GM19395 (cell line): ENCODE measurements around the gene NUPR1.
"Not testable (repeated sequence)": the region's sequence is repeated elsewhere in the genome, so short reads cannot be mapped to it uniquely, and the experiment has no call there.

Source experiments
- ATAC-seq: cut with Tn5 transposase; IDR thresholded peaks from one replicate; pipeline ENCODE4 v1.9.1; 2021; ENCODE audit warnings: mild to moderate bottlenecking, moderate library complexity; ENCODE audit not compliant: unreplicated experiment

Gene NUPR1

DNA sequence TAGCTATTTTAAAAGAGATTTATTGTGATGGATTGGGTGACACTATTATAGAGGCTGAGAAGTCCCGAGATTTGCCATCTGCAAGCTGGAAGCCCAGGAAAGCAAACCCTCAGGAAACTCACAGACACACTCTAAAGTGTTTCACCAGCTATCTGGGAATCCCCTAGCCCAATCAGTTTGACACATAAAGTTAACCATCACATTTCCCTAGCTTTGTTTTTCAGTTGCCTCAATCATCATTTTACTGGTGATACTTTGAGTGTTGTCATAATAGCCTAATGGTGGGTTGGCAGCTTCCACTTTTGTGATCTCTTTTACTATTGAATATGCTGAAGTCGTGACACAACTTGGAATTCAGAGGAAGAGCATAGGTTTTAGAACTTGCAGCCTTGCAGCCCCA, 16.8 kb upstream of the NUPR1 start:
- ATAC-seq = no peak

DNA sequence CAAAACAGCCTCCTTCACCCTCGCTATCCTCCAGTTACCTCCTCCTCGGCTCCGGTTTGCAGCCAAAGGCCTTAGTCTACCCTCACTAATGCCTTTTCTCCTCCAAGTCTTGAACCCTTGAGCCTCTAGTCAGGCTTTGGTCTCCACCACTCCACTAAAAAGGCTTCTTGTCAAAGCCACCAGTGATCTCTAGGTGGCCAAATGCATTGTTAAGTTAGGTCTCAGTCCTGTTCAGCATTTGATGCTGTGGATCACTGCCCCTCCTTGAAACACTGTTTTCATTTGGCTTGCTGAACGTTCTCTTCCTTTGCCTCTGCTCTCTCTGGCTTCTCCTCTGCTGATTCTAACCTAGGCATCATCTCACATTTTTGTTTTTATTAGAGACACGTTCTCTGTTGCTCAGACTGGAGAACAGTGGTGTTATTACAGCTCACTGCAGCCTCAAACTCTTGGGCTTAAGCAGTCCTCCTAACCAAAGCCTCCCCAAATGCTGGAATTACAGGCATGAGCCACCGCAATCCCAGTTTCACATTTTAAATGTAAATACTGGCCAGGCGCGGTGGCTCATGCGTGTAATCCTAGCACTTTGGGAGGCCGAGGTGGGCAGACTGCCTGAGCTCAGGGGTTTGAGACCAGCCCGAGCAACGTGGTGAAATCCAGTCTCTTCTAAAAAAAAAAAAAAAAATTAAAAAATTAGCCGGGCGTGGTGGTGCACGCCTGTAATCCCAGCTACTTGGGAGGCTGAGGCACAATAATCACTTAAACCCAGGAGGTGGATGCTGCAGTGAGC, 16.1 kb upstream of the NUPR1 start:
- ATAC-seq = no peak

DNA sequence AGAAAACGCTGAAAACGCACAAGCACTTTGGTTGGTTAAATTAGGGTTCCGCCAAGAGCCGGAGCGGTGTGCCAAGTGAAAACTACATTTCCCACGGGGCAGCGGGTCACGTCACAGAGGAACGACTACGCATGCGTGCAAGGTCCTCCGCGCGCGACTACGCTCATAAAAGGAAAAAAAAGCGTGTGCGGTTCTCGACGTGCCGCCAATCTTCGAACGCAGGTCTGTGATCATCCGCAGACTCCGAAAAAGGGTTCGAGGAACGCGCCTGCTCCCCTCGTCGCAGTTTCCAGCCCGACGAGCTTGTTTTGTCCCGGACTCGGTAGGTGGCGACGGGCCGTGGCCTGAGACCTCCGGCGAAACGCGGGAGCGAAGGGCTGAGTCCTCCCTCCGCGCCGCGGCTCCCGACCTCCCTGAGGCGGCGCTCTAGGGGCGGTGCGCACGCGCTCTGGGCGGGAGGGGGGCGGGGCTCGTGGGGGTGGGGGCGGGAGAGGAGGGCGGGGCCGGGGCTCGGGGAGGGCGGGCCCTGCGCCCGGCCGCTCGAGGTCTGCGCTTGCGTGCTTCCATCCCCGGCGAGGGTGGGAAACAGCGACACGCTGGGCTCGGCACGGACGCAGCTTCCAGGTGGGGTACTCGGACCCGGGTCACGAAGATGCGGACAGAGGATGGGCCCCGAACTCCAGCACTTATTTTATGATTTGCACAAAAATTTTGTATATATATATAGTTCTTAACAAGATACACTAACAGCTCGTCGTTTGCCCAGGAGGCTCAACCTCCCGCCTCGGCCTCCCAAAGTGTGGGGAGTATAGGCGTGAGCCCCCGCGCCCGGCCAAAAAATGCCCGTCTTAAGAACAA, 15.2 kb upstream of the NUPR1 start, which contains the start of gene SGF29:
Gene SGF29, plus strand, starts transcription at position 145 of the 858 bp plus-strand sequence. CDS start 27,150 bp downstream, outside the sequence.
- ATAC-seq = peak; percentile 79

DNA sequence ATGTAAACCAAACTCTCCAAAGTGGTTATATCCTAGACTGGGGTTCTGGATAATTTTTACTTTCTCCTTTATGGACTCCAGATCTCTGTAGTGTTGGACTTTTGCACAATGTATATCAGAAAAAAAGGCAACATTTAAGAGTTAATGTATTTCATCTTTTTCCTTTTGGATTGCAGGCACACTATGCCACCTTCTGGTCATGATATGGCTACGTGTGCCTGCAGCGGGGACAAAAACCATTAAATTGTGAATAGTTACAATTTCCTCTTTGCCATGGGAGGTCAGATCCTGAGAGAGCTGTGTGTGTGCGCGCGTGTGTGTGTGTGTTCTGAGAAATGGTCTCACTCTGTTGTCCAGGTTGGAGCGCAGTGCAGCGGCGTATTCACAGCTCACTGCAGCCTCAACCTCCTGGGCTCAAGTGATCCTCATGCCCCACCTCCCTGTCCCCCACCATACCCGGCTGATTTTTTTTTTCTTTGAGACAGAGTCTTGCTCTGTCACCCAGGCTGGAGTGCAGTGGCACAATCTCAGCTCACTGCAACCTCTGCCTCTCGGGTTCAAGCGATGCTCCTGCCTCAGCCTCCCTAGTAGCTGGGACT, 10.6 kb upstream of the NUPR1 start:
- ATAC-seq = no peak

DNA sequence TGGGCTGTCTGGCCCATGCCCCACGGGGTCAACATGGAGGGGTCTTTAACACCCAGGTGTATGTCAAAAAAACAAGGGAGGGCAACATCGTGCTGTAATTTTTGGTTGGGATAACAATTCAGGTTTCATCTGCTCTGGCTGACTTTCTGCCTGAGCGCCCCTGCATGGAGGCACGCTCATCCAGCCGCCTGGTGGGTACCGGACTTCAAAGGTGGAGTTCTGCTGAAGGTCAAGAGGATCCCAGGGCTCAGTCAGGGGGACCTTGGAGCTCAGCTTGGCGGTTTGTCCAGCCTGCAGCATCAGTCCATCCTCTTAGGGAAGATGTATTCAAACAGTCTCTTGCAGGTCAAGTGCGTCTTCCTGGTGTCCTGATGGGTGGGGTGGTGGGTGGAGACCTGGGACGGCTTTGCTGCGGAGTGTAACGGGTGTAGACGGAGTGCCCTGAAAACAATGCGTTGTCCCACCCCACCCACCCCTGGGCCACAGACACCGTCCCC, 9.6 kb upstream of the NUPR1 start:
- no peak for ATAC-seq

DNA sequence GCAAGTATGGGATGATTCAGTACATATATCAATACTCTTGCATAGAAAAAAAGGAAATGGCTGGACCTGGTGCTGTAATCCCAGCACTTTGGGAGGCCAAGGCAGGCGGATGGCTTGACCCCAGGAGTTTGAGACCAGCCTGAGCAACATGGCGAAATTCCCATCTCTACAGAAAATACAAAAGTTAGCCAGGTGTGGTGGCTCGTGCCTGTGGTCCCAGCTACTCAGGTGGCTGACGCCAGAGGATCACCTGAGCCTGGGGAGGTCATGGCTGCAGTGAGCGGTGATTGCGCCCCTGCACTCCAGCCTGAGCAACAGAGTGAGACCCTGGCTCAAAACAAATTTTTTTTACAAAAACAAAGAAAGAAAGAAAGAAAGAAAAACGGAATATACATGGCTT, 7.9 kb upstream of the NUPR1 start:
- no peak for ATAC-seq

DNA sequence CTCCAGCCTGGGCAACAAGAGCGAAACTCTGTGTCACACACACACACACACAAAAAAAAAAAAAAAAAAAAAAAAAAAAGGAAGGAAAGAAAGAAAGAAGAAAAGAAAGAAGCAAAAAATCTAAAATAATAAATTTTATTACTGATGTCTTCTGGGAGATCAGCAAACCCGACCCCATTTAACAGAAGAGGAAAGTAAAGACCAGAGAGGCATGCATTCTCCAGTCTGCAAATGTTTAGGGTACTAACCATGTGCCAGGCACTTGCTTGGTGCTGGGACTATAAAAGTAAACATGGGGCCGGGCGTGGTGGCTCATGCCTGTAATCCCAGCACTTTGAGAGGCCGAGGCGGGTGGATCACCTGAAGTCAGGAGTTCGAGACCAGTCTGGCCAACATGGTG, 7.2 kb upstream of the NUPR1 start:
- not testable (repeated sequence) for ATAC-seq

DNA sequence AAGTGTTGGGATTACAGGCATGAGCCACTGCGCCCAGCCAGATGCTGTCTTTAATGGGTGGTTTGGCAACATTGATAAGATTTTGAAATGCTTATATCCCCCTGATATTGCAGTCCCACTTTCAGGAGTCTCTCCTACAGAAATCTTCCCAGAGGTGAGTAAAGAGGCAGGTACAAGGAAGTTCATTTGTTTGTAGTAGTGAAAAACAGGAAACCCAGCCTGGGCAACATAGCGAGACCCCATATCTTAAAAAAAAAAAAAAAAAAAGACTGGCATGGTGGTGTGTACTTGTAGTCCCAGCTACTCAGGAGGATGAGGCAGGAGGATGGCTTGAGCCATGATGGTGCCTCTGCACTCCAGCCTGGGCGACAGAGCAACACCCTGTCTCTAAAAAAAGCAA, 6.2 kb upstream of the NUPR1 start:
- ATAC-seq = no peak

DNA sequence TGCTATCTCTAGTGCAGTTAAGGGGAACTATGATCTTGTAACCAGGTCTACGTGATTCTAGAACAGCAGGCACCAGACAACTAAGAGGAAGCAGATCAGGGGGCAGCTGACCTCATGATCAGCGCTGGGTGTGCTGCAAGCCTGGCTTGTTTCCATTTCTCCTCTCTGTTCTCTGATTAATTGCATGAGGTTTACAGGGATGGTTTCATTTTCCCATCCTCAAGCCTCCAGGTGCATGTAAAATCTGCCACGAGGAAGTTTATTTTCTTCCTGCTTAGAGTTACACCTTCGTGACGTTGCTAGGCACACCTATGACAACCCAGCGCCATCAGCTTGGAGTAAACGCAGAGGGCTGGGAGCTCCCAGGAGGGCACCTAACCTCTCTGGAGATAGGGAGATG, 4.3 kb upstream of the NUPR1 start:
- no peak for ATAC-seq

DNA sequence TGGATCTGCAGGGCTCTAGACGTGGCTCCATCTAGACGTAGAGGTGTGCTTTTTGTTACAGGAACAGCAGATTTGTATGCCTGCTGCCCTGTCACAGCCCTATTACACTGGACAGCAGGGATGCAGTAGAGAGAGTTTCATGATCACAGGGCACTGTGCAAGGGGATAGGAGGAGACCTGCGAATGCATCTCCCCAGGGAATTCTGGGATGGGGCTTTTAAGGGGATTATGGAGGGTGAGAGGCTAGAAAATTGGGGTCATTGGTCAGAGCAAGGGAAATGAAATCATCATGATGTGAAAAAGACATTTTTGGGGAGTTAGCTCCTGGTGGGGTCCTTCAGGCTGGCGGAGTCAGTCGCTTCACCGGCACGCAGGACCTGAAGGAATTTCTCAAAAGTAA, 3.9 kb upstream of the NUPR1 start:
- ATAC-seq = no peak

DNA sequence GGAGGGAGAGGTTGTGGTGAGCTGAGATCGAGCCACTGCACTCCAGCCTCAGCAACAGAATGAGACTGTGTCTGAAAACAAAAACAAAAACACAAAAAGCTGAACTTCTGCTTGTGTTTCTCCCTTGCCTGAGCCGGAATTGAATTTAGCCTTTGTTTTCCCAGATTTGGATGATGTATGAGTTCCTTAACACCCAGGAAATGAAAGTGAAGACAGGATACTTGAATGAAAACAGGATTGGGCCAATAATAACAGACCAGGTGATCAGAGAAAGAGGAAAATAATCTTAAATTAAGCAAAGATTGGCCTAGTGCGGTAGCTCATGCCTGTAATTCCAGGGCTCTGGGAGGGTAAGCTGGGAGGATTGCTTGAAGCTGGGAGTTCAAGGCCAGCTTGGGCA, 1.6 kb upstream of the NUPR1 start:
- no peak for ATAC-seq

DNA sequence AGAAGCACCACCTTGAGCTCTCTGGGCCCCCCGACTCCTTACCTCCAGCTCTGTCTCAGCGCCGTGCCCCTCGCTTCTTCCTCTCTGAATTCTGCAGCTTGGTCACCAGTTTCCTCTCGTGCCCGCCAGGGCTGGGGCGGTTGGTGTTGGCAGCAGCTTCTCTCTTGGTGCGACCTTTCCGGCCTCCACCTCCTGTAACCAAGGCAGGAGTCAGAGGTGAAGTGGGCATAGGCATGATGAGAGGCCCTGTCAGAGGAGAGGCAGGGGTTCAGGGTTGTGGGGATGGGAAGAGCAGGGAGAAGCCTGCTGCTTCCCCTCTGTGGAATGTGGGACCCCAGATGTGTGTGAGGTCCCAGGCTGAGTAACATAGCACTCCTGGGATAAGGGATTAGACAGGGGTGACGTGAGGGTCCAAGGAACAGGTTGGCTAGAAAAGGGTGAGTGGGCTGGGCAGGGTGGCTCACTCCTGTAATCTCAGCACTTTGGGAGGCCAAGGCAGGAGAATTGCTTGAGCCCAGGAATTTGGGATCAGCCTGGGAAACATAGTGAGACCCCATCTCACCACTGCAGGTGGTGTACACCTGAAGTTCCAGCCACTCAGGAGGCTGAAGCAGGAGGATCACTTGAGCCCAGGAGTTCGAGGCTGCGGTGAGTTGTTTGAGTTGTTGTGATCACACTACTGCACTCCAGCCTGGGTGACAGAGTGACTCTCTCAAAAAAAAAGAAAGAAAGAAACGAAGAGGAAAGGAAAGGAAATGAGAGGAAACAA, 626 bp downstream of the NUPR1 start:
- ATAC-seq = no peak

DNA sequence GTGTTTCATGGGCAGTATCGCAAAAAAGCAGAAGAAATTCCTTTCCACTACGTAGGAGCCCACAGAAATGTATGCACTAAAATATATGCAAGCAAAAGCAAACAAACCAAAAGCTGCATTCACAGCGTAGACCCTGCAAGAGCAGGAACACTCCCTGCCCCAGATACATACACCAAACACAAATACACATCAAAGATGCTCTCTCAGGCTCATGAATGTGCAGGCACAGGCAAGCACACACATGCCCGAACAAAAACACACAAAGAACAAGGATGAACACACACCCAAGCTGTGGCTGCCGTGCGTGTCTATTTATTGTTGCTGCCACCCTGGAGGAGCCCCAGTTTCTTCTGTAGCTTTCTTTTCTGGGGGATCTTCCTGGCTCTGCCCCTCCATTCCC, 1.7 kb downstream of the NUPR1 start:
- no peak for ATAC-seq

DNA sequence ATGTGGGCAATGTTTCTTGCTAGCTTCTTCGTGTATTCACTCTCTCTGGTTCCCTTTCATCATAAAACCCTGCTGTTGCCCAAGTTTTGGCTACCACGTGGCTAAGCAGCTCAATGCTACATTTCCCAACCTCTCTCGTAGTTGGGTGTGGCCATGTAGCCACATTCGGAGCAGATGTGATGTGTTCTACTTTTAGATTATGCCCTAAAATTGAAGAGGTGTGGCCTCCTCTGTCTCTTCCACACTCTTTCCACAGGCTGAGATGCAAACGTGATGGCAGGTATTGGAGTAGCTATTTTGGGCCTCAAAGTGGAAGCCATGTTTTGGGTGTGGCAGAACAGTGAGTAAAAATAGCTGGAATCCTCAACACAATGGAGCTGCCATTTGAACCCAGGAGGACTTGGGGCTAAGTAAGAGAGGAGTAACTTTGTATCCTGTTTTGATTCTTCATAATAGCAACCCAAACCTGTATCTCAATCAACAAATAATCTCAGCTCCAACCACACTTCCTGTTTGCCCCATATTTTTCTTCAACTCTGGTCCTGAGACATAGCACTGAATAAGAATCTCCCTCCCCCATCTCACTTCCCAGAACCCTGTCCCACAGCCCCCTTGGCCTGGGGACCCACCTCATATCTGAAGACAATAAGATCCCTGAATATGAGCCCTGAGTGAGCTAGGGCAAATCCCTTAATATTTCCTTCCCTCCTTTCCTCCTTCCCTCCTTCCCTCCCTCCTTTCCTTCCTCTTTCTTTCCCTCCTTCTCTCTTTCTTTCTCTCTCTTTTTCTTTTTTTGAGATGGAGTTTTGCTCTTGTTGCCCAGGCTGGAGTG, 4.0 kb downstream of the NUPR1 start:
- ATAC-seq = no peak

DNA sequence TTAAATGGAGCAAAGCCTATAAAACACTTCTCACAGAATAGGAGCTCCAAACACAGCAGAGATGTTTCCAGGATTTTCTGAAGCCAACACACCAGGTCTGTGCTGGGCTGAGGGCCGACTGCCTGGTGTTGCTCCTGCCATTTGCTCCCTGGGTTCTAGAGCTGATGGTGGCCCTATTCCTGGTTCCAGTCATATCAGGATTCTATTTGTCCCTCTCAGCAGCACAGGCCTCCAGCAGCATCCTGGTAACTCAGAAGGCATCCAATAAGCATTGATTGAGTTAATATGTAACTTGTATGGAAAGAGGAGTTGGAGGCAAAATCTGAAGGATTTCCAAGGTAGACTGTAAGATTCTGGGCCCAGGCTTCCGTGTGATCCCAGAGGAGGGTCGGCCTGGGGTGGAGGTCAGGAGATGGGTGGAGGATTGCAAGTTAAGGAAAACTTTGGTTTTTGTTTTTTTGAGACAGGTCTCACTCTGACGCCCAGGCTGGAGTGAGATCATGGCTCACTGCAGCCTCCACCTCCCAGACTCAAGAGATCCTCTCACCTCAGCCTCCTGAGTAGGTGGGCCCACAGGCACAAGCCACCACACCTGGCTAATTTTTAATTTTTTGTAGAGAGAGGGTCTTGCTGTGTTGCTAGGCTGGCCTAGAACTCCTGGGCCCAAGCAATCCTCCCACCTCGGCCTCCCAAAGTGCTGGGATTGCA, 5.7 kb downstream of the NUPR1 start:
- ATAC-seq = no peak

DNA sequence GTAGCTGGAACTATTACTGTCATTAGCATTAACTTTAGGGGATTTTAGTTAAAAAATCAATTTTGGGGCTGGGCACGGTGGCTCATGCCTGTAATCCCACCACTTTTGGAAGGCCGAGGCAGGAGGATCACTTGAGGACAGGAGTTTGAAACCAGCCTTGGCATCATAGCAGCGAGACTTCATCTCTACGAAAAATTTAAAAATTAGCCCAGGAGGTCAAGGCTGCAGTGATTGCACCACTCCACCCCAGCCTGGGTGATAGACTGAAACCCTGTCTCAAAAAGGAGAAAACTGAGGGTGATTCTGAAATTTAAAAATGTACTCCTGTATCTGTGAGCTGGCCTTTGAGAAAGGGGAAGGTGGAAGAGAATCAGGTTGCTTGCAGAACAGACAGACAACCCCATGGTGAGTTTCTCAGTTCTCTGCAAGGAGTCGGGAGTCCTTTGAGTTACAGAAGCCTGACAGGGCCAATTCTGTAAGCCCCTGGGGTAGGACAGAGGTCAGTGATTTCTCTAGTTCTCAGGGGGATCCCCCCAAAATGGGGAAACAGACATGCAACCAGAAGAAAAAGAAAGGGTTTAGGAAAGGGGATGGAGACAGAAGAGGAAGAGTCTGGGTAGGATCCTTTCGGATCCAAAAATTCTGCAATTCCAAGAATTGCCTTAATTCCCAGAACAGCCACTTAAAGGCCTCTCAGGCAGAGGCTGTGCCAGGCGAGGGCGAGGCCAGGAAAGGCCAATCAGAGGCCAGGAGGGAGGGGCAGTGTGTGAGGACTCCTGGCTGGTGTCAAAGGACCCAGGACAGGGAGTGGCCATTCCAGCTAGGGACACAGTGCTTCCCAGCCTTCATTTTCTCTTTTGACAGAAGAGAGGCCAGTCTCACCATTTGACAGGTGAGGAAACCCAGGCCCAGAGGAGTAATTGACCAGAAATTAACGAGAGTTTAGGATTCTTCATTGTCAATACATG, 6.7 kb downstream of the NUPR1 start:
- no peak for ATAC-seq

DNA sequence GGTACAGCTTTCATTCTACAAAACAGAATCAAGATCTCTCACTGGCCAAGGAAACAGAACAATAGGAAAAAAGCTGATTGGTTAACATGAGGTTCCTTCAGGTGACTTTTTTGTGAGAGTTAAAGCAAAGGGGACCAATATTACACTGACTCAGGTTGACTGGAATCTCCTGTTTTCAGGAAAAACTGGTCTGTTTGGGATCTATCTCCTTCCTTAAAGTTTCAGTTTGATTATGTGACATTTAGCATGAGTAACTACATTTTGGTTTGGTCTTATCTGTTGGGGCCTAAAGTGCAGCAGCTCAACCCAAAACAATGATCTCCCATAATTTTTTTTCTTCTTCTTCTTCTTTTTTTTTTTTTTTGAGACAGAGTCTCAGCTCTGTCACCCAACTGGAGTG, 9.7 kb downstream of the NUPR1 start:
- no peak for ATAC-seq

DNA sequence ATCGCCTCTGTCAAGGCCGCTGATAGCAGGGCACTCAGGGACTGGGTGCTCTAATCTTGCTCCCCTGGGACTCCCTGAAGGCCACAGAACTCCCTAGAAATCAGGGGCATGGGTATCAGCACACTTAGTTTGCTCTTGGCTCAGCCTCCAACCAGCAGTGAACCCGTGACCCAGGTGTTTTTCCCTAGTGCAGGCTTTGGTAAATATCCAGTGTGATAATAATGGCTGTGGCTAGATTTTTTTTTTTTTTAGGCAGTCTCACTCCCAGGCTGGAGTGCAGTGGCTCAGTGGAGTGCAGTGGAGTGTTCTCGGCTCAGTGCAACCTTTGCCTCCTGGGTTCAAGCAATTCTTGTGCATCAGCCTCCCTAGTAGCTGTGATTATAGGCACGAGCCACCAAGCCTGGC, 10.3 kb downstream of the NUPR1 start:
- ATAC-seq = no peak
